GM12891 (cell line): ENCODE data around the gene MADD.
A peak's percentile ranks its signal among the peaks of the same experiment; 100 is the strongest.

Experiments
- DNase-seq: peaks from one replicate; pipeline ENCODE4 v3.0.0; 2011; ENCODE audit warnings: low spot score; ENCODE audit not compliant: insufficient read length
- FAIRE-seq: peaks from 2 replicates; lab custom pipeline; 2011; peaks lifted over from hg19 to GRCh38; lab: Jason Lieb, UNC
- PAX5 ChIP-seq: IDR thresholded peaks from 2 replicates; pipeline ENCODE4 v1.6.1; 2011; ENCODE audit warnings: low read length, moderate library complexity, mild to moderate bottlenecking; ENCODE audit not compliant: insufficient read depth, severe bottlenecking
- POLR2A ChIP-seq: IDR thresholded peaks from 2 replicates; pipeline ENCODE4 v1.6.1; 2011; ENCODE audit warnings: low read depth, low read length, control low read depth
- POLR2AphosphoS5 ChIP-seq: IDR thresholded peaks from 2 replicates; pipeline ENCODE4 v1.6.1; 2011; ENCODE audit warnings: low read depth, low read length, control low read depth
- POU2F2 ChIP-seq: IDR thresholded peaks from 2 replicates; pipeline ENCODE4 v1.6.1; 2011; ENCODE audit warnings: low read depth, mild to moderate bottlenecking, control low read depth, low read length, moderate library complexity
- SPI1 ChIP-seq: IDR thresholded peaks from 2 replicates; pipeline ENCODE4 v1.6.1; 2011; ENCODE audit warnings: low read depth, low read length, control low read depth
- TAF1 ChIP-seq: IDR thresholded peaks from 2 replicates; pipeline ENCODE4 v1.6.1; 2011; ENCODE audit warnings: low read depth, low read length, control low read depth

The MADD gene

GRCh38 chr11:47342854-47343253, 72.9 kb downstream of the MADD start:
- no peak for DNase-seq

GRCh38 chr11:47345890-47346563, 76.1 kb downstream of the MADD start:
- FAIRE-seq (no peak), DNase-seq (no peak)
- TF ChIP-seq POLR2AphosphoS5 = no peak
- no peak for TF ChIP-seq PAX5
- TF ChIP-seq TAF1 = no peak
- no peak for TF ChIP-seq POLR2A
- no peak for TF ChIP-seq SPI1
- TF ChIP-seq POU2F2 = no peak

More at GRCh38 chr11:47342854-47343253, 72.9 kb downstream of the MADD start:
- TF ChIP-seq TAF1 = no peak
- no peak for TF ChIP-seq POLR2AphosphoS5
- TF ChIP-seq POLR2A = no peak
- TF ChIP-seq PAX5 = no peak
- TF ChIP-seq SPI1 = no peak
- no peak for FAIRE-seq

GRCh38 chr11:47347137-47347536, 77.2 kb downstream of the MADD start:
- no peak for DNase-seq
- TF ChIP-seq PAX5 = no peak
- no peak for TF ChIP-seq TAF1
- no peak for TF ChIP-seq SPI1
- TF ChIP-seq POLR2AphosphoS5 = no peak
- TF ChIP-seq POLR2A = no peak
- TF ChIP-seq POU2F2 = no peak
- no peak for FAIRE-seq

- FAIRE-seq = no peak
- TF ChIP-seq POLR2A (no peak), POU2F2 (no peak), POLR2AphosphoS5 (no peak), SPI1 (no peak), PAX5 (no peak), TAF1 (no peak)
- no peak for DNase-seq
Measured at GRCh38 chr11:47348131-47348802, 78.3 kb downstream of the MADD start.

GRCh38 chr11:47348859-47349258, 78.9 kb downstream of the MADD start:
- FAIRE-seq (peak; percentile 28), DNase-seq (peak; percentile 53)
- TF ChIP-seq TAF1 = no peak
- TF ChIP-seq PAX5 = no peak
- TF ChIP-seq POLR2A = no peak
- TF ChIP-seq SPI1 = no peak
- no peak for TF ChIP-seq POU2F2
- no peak for TF ChIP-seq POLR2AphosphoS5

GRCh38 chr11:47349521-47350095, 79.7 kb downstream of the MADD start:
- TF ChIP-seq SPI1 (no peak), POLR2A (no peak), TAF1 (no peak), POLR2AphosphoS5 (no peak), POU2F2 (no peak), PAX5 (no peak)
- DNase-seq = no peak
- FAIRE-seq = no peak

- FAIRE-seq = no peak
- DNase-seq = no peak
- TF ChIP-seq POLR2AphosphoS5 = no peak
- no peak for TF ChIP-seq POLR2A
- TF ChIP-seq POU2F2 = no peak
- TF ChIP-seq SPI1 = no peak
- TF ChIP-seq PAX5 = no peak
- no peak for TF ChIP-seq TAF1
Measured at GRCh38 chr11:47350315-47350714, 80.4 kb downstream of the MADD start.

GRCh38 chr11:47351156-47352126, 81.5 kb downstream of the MADD start:
- FAIRE-seq (no peak), DNase-seq (no peak)
- TF ChIP-seq POLR2AphosphoS5 = no peak
- TF ChIP-seq POU2F2 = no peak
- TF ChIP-seq PAX5 = no peak
- no peak for TF ChIP-seq TAF1
- TF ChIP-seq POLR2A = no peak
- TF ChIP-seq SPI1 = no peak
